SK-N-SH treated with all-trans-retinoic acid at 6 μM for 48 hours (cell line): ENCODE data around the gene CLEC18B.

Experiments
- CSDC2 ChIP-seq: fragments of 250-450 bp; sonication (Bioruptor Pico); IDR thresholded peaks from 2 replicates; pipeline ENCODE4 v1.5.0; 2020; ENCODE audit warnings: mild to moderate bottlenecking, moderate library complexity
- ESRRG ChIP-seq: fragments of 250-450 bp; sonication (Bioruptor Pico); IDR thresholded peaks from 2 replicates; pipeline ENCODE4 v1.6.1; 2021; ENCODE audit warnings: mild to moderate bottlenecking
- GLIS3 ChIP-seq: fragments of 250-450 bp; sonication (Bioruptor Pico); IDR thresholded peaks from 2 replicates; pipeline ENCODE4 v1.5.0; 2020; ENCODE audit warnings: mild to moderate bottlenecking, moderate library complexity
- PATZ1 ChIP-seq: fragments of 250-450 bp; sonication (Bioruptor Pico); IDR thresholded peaks from 2 replicates; pipeline ENCODE4 v1.8.0; 2020; ENCODE audit warnings: mild to moderate bottlenecking, moderate library complexity, borderline replicate concordance
- SNAI2 ChIP-seq: fragments of 250-450 bp; sonication (Bioruptor Pico); IDR thresholded peaks from 2 replicates; pipeline ENCODE4 v1.5.0; 2020; ENCODE audit warnings: mild to moderate bottlenecking, moderate library complexity
- TSHZ2 ChIP-seq: fragments of 250-450 bp; sonication (Bioruptor Pico); IDR thresholded peaks from 2 replicates; pipeline ENCODE4 v1.5.0; 2020; ENCODE audit warnings: mild to moderate bottlenecking, moderate library complexity

GRCh38 chr16:74468807-74469525 is 47.7 kb upstream of the CLEC18B start:
- no peak for TF ChIP-seq PATZ1 (CRISPR knock-in tag)
- no peak for TF ChIP-seq GLIS3 (CRISPR knock-in tag)
- no peak for TF ChIP-seq ESRRG
- TF ChIP-seq TSHZ2 (CRISPR knock-in tag): no peak
- no peak for TF ChIP-seq CSDC2
- TF ChIP-seq SNAI2 (CRISPR knock-in tag): no peak
